ENCODE measurements around the gene SPART.
"Not testable (repeated sequence)": the region's sequence is repeated elsewhere in the genome, so short reads cannot be mapped to it uniquely, and the experiment has no call there.

Gene SPART

GRCh38 chr13:36313047-36313969 is 32.9 kb downstream of the SPART start:
- no peak overlapping the region for H3K4me3 ChIP-seq (ENCODE audit: low read length)
- TF ChIP-seq EZH2 (optimal IDR thresholded peaks at IDR 0.05; ENCODE audit: low read depth, low read length): no peak
- TF ChIP-seq EZH2phosphoT487 (IDR thresholded peaks at IDR 0.05; ENCODE audit: low read length): no peak
- TF ChIP-seq CTCF (IDR thresholded peaks at IDR 0.05; ENCODE audit: low read length): no peak
- no peak for DNase-seq
- H3K9ac ChIP-seq (ENCODE audit: low read length): no peak overlapping the region
- H4K20me1 ChIP-seq (ENCODE audit: insufficient read depth, low read length): no peaks in the 10 kb centered on the region
- no peak overlapping the region for H2AFZ ChIP-seq (ENCODE audit: low read length)
- H3K4me2 ChIP-seq (ENCODE audit: low read depth, low read length): no peak overlapping the region
- no peaks in the 10 kb centered on the region for H3K4me1 ChIP-seq (ENCODE audit: low read length)
- no peaks in the 10 kb centered on the region for H3F3A ChIP-seq (ENCODE audit: insufficient read depth, low read length)
- H3K27ac ChIP-seq (ENCODE audit: low read length): no peak overlapping the region
- H3K9me2 ChIP-seq (replicated peaks; ENCODE audit: insufficient read depth, low read length): no peaks in the 10 kb centered on the region
- no peaks in the 10 kb centered on the region for H3K79me2 ChIP-seq (ENCODE audit: low read length)
- H3K36me3 ChIP-seq (replicated peaks; ENCODE audit: insufficient read depth, low read length): no peaks in the 10 kb centered on the region
- H3K27me3 ChIP-seq (replicated peaks; ENCODE audit: insufficient read depth, low read length): no peaks in the 10 kb centered on the region
- H3K9me3 ChIP-seq (replicated peaks; ENCODE audit: insufficient read depth, low read length): no peaks in the 10 kb centered on the region

- Histone ChIP-seq H3K79me2 (ENCODE audit: low read length) (no peaks in the 10 kb centered on the region), H4K20me1 (ENCODE audit: insufficient read depth, low read length) (no peaks in the 10 kb centered on the region), H3K4me3 (ENCODE audit: low read length) (no peak overlapping the region), H3K4me1 (ENCODE audit: low read length) (no peaks in the 10 kb centered on the region), H3F3A (ENCODE audit: insufficient read depth, low read length) (no peaks in the 10 kb centered on the region), H3K9ac (ENCODE audit: low read length) (no peak overlapping the region), H2AFZ (ENCODE audit: low read length) (no peak overlapping the region), H3K9me3 (replicated peaks; ENCODE audit: insufficient read depth, low read length) (no peaks in the 10 kb centered on the region), H3K4me2 (ENCODE audit: low read depth, low read length) (no peak overlapping the region), H3K27me3 (replicated peaks; ENCODE audit: insufficient read depth, low read length) (no peaks in the 10 kb centered on the region), H3K27ac (ENCODE audit: low read length) (no peak overlapping the region), H3K9me2 (replicated peaks; ENCODE audit: insufficient read depth, low read length) (no peaks in the 10 kb centered on the region), H3K36me3 (replicated peaks; ENCODE audit: insufficient read depth, low read length) (no peaks in the 10 kb centered on the region)
- no peak for TF ChIP-seq EZH2 (optimal IDR thresholded peaks at IDR 0.05; ENCODE audit: low read depth, low read length)
- no peak for TF ChIP-seq CTCF (IDR thresholded peaks at IDR 0.05; ENCODE audit: low read length)
- no peak for TF ChIP-seq EZH2phosphoT487 (IDR thresholded peaks at IDR 0.05; ENCODE audit: low read length)
- no peak for DNase-seq
These were observed 35.6 kb downstream of the SPART start for GRCh38 chr13:36310417-36311108.

GRCh38 chr13:36302289-36302688 is 43.9 kb downstream of the SPART start:
- Histone ChIP-seq H3K9me2 (replicated peaks; ENCODE audit: insufficient read depth, low read length) (no peaks in the 10 kb centered on the region), H4K20me1 (ENCODE audit: insufficient read depth, low read length) (no peaks in the 10 kb centered on the region), H3K4me1 (ENCODE audit: low read length) (no peaks in the 10 kb centered on the region), H3K4me3 (ENCODE audit: low read length) (no peak overlapping the region), H3F3A (ENCODE audit: insufficient read depth, low read length) (no peaks in the 10 kb centered on the region), H3K4me2 (ENCODE audit: low read depth, low read length) (no peak overlapping the region), H3K27ac (ENCODE audit: low read length) (no peak overlapping the region), H3K79me2 (ENCODE audit: low read length) (no peaks in the 10 kb centered on the region), H3K27me3 (replicated peaks; ENCODE audit: insufficient read depth, low read length) (no peaks in the 10 kb centered on the region), H3K9ac (ENCODE audit: low read length) (no peak overlapping the region), H3K36me3 (replicated peaks; ENCODE audit: insufficient read depth, low read length) (no peaks in the 10 kb centered on the region), H2AFZ (ENCODE audit: low read length) (no peak overlapping the region), H3K9me3 (replicated peaks; ENCODE audit: insufficient read depth, low read length) (no peaks in the 10 kb centered on the region)
- DNase-seq: no peak
- no peak for TF ChIP-seq EZH2phosphoT487 (IDR thresholded peaks at IDR 0.05; ENCODE audit: low read length)

- H2AFZ ChIP-seq (ENCODE audit: low read length); H3K9me3 ChIP-seq (replicated peaks; ENCODE audit: insufficient read depth, low read length); DNase-seq; H3K36me3 ChIP-seq (replicated peaks; ENCODE audit: insufficient read depth, low read length); H3K4me1 ChIP-seq (ENCODE audit: low read length); H3K9me2 ChIP-seq (replicated peaks; ENCODE audit: insufficient read depth, low read length); H3K27me3 ChIP-seq (replicated peaks; ENCODE audit: insufficient read depth, low read length); H3K9ac ChIP-seq (ENCODE audit: low read length); H4K20me1 ChIP-seq (ENCODE audit: insufficient read depth, low read length); H3K4me3 ChIP-seq (ENCODE audit: low read length); H3K4me2 ChIP-seq (ENCODE audit: low read depth, low read length); H3K27ac ChIP-seq (ENCODE audit: low read length); H3F3A ChIP-seq (ENCODE audit: insufficient read depth, low read length); H3K79me2 ChIP-seq (ENCODE audit: low read length): not testable (repeated sequence)
These were observed 46.7 kb downstream of the SPART start for GRCh38 chr13:36299469-36299868.

Measured in MM.1S (cell line).